Measurements from ENCODE around the gene SERPINB6. TPM values are rescaled to one million over a fixed set of nuclear protein-coding genes. Genes with fewer than 3 reads are reported as not detected.

Gene SERPINB6
- total and polyA plus RNA-seq, 9 of the 15 experiments (the other 6 are each of a cell fraction or from before 2014, with no cell fraction given), result 86.6 to 211 (median 143) TPM

DNA sequence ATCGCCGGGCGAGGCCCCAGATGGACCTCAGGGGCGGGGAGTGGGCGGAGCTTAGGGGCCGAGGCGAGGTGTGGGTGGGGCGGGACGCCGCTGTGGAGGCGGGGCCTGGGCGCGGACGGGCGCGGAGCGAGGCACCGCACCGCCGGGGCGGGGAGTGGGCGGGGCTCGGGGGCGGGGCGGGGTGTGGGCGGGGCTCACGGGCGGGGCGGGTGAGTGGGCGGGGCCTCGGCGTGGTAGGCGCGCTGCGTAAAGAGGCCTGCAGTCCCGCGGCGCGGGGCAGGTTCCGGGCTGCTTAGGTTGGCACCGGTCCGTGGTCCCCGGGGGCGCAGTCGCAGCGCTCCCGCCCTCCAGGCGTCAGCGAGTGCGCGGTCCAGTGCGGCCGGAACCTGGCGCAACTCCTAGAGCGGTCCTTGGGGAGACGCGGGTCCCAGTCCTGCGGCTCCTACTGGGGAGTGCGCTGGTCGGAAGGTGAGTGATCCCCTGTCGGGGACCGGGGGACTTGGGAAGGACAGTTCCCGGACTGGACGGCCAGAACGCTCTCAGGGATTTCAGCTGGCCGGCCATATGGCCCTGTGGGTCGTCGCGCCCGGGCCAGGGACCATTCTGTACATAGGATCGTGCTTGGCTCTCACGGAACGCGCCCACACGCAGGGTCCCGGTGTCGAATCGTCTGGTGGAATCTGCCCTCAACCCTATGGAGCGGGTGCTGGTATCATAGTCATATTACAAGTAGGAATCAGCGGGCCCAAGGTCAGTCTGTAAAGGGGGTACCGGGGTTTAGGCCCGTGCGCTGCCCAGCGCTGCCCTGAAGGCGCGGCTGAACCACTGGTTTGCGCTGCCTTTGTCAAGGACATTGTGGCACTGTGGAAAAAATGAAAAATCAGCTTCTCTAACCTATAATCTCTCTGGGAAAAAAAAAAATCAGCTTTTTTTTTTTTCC is 28.5 kb upstream of the SERPINB6 start, which contains the start of gene NQO2 (continued):
- no peak for TF ChIP-seq CHAMP1 (IDR thresholded peaks at IDR 0.05)
- TF ChIP-seq TGIF2 (CRISPR knock-in tag; IDR thresholded peaks at IDR 0.05), result no peak
- TF ChIP-seq XRCC3 (IDR thresholded peaks at IDR 0.05), result no peak
- TF ChIP-seq TSC22D4 (tag; IDR thresholded peaks at IDR 0.05), result no peak
- peak; percentile 92 for TF ChIP-seq POLR2A (conservative IDR thresholded peaks at IDR 0.05)
- TF ChIP-seq NFE2L1 (tag; IDR thresholded peaks at IDR 0.05; ENCODE audit: borderline replicate concordance, low read depth), result no peak
- TF ChIP-seq ZZZ3 (IDR thresholded peaks at IDR 0.05), result no peak
- TF ChIP-seq, protein P1, sequence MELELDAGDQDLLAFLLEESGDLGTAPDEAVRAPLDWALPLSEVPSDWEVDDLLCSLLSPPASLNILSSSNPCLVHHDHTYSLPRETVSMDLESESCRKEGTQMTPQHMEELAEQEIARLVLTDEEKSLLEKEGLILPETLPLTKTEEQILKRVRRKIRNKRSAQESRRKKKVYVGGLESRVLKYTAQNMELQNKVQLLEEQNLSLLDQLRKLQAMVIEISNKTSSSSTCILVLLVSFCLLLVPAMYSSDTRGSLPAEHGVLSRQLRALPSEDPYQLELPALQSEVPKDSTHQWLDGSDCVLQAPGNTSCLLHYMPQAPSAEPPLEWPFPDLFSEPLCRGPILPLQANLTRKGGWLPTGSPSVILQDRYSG (tag; conservative IDR thresholded peaks at IDR 0.05; ENCODE audit: low read depth), result no peak
- peak; percentile 7 for TF ChIP-seq ZNF146 (CRISPR knock-in tag; IDR thresholded peaks at IDR 0.05; ENCODE audit: unreplicated experiment)
- TF ChIP-seq SOX6 (IDR thresholded peaks at IDR 0.05), result no peak; the same call in 1 of the 2 replicates
- TF ChIP-seq, protein P2, sequence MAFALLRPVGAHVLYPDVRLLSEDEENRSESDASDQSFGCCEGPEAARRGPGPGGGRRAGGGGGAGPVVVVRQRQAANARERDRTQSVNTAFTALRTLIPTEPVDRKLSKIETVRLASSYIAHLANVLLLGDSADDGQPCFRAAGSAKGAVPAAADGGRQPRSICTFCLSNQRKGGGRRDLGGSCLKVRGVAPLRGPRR (CRISPR knock-in tag; IDR thresholded peaks at IDR 0.05), result no peak
- TF ChIP-seq EHMT2 (IDR thresholded peaks at IDR 0.05), result no peak
- peak in 1 of 2 experiments; percentile 29; a peak in 2 of 4 replicates for TF ChIP-seq RAD21 (CRISPR knock-in tag; conservative IDR thresholded peaks at IDR 0.05 in 1 of 2, IDR thresholded peaks at IDR 0.05 in 1 of 2)
- TF ChIP-seq ZFP36 (IDR thresholded peaks at IDR 0.05; ENCODE audit: low read depth, low read length, partially characterized antibody), result no peak
- no peak for TF ChIP-seq MCM7 (IDR thresholded peaks at IDR 0.05)
- TF ChIP-seq GMEB1 (CRISPR knock-in tag; IDR thresholded peaks at IDR 0.05), result peak; percentile 73
- TF ChIP-seq, protein P3, sequence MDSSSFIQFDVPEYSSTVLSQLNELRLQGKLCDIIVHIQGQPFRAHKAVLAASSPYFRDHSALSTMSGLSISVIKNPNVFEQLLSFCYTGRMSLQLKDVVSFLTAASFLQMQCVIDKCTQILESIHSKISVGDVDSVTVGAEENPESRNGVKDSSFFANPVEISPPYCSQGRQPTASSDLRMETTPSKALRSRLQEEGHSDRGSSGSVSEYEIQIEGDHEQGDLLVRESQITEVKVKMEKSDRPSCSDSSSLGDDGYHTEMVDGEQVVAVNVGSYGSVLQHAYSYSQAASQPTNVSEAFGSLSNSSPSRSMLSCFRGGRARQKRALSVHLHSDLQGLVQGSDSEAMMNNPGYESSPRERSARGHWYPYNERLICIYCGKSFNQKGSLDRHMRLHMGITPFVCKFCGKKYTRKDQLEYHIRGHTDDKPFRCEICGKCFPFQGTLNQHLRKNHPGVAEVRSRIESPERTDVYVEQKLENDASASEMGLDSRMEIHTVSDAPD (CRISPR knock-in tag; IDR thresholded peaks at IDR 0.05), result no peak
- TF ChIP-seq SETDB1 (IDR thresholded peaks at IDR 0.05; ENCODE audit: low read length), result no peak
- no peak for TF ChIP-seq NR1H2 (CRISPR knock-in tag; IDR thresholded peaks at IDR 0.05)
- TF ChIP-seq MAZ (CRISPR knock-in tag; conservative IDR thresholded peaks at IDR 0.05 in 1 of 2, IDR thresholded peaks at IDR 0.05 in 1 of 2), result peak; percentile 83 to 86
- no peak for TF ChIP-seq RBM34 (IDR thresholded peaks at IDR 0.05; ENCODE audit: borderline replicate concordance, insufficient read depth, low read length)

Data from K562 (cell line).